ENCODE results near the gene CHN2. TPM values are rescaled to one million over a fixed set of nuclear protein-coding genes. Genes with fewer than 3 reads are reported as not detected.

The CHN2 gene
- total RNA-seq, 2 experiments from 2014 or later: 2.1 to 3.5 TPM

DNA sequence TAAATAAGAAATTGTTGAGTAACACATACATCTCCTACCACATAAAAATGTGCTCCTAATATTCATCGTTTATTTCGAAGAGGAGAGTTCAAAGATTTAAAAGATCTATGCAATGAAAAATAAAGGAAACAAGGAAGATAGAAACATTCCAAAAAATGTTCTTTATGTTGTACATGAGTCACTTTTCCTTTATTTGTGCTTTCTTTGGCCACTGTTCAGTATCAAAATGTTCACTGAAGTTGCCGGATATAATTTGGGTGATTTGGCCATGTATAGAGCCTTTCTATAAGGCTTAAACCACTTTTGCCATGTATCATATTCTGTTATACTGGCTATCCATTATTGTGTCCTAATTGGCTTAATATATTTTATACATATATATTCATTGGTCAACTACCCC is 306.1 kb downstream of the CHN2 start:
- no peaks in the 10 kb centered on the region for H3K9me3 ChIP-seq (ENCODE audit: control insufficient read depth in 1 of 2, insufficient read depth in 1 of 2, low read length in 2 of 2)
- Mint-ChIP-seq H3K27ac (no peak overlapping the region), H3K27me3 (no peaks in the 10 kb centered on the region), H3K4me1 (ENCODE audit: low read depth) (no peaks in the 10 kb centered on the region), H3K4me3 (no peak overlapping the region), H3K36me3 (ENCODE audit: low read depth) (no peaks in the 10 kb centered on the region), H3K9me3 (no peaks in the 10 kb centered on the region)
- ATAC-seq (ENCODE audit: poor library complexity) (no peak), DNase-seq (no peak)
- TF ChIP-seq, protein P1, sequence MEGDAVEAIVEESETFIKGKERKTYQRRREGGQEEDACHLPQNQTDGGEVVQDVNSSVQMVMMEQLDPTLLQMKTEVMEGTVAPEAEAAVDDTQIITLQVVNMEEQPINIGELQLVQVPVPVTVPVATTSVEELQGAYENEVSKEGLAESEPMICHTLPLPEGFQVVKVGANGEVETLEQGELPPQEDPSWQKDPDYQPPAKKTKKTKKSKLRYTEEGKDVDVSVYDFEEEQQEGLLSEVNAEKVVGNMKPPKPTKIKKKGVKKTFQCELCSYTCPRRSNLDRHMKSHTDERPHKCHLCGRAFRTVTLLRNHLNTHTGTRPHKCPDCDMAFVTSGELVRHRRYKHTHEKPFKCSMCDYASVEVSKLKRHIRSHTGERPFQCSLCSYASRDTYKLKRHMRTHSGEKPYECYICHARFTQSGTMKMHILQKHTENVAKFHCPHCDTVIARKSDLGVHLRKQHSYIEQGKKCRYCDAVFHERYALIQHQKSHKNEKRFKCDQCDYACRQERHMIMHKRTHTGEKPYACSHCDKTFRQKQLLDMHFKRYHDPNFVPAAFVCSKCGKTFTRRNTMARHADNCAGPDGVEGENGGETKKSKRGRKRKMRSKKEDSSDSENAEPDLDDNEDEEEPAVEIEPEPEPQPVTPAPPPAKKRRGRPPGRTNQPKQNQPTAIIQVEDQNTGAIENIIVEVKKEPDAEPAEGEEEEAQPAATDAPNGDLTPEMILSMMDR (IDR thresholded peaks at IDR 0.05): no peak
- H3K27ac ChIP-seq (ENCODE audit: low read depth in 1 of 2, low read length in 2 of 2): no peak overlapping the region
- H3K4me3 ChIP-seq (ENCODE audit: low read length): no peak overlapping the region
- no peaks in the 10 kb centered on the region for H3K4me1 ChIP-seq (ENCODE audit: insufficient read depth, low read length)
- ChIA-PET POLR2A (no interaction called here), CTCF (no interaction called here)
- intact Hi-C loops (cut with DNase I, micrococcal nuclease): loop anchor here in 1 of 2 experiments (5.0 kb wide), 1 partner anchor 553 kb away; no protein-coding TSS in a partner anchor
- H3K27me3 ChIP-seq (ENCODE audit: control insufficient read depth in 1 of 2, insufficient read depth in 2 of 2, low read length in 2 of 2): no peaks in the 10 kb centered on the region
- no peaks in the 10 kb centered on the region for H3K36me3 ChIP-seq (ENCODE audit: insufficient read depth, low read length)

DNA sequence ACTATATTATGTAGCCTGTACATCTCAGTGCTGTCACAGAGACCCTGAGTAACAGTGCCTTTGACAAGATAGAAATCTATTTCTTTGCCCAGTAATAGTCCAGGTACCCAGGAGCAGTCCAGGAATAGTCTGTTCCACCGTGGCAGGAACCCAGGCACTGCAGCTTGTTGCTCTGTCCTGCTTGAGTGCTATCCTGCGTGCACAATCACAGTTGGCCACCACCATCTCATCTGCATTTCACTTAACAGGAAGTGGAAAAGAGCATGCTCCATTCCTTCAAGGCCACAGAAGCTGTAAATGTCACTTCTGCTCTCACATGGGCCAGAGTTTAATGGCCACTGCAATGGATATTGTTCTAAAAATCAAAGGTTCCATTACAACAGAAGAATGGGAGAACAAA is 307.6 kb downstream of the CHN2 start:
- Histone ChIP-seq H3K4me3 (ENCODE audit: low read length) (no peak overlapping the region), H3K9me3 (ENCODE audit: control insufficient read depth in 1 of 2, insufficient read depth in 1 of 2, low read length in 2 of 2) (no peaks in the 10 kb centered on the region), H3K36me3 (ENCODE audit: insufficient read depth, low read length) (no peaks in the 10 kb centered on the region), H3K27ac (ENCODE audit: low read depth in 1 of 2, low read length in 2 of 2) (no peak overlapping the region), H3K4me1 (ENCODE audit: insufficient read depth, low read length) (no peaks in the 10 kb centered on the region), H3K27me3 (ENCODE audit: control insufficient read depth in 1 of 2, insufficient read depth in 2 of 2, low read length in 2 of 2) (no peaks in the 10 kb centered on the region)
- intact Hi-C loops (cut with DNase I, micrococcal nuclease): loop anchor here in 1 of 2 experiments (5.0 kb wide), 1 partner anchor 555 kb away; no protein-coding TSS in a partner anchor
- no peak for DNase-seq
- Mint-ChIP-seq H3K4me1 (ENCODE audit: low read depth) (no peaks in the 10 kb centered on the region), H3K27me3 (no peaks in the 10 kb centered on the region), H3K9me3 (no peaks in the 10 kb centered on the region), H3K36me3 (ENCODE audit: low read depth) (no peaks in the 10 kb centered on the region), H3K27ac (no peak overlapping the region), H3K4me3 (no peak overlapping the region)
- CTCF ChIA-PET: no interaction called here
- no peak for ATAC-seq (ENCODE audit: poor library complexity)
- TF ChIP-seq, protein P1 (IDR thresholded peaks at IDR 0.05): no peak
- POLR2A ChIA-PET: interaction anchor here (0.7 kb wide), 1 partner anchor 35 kb away, joined by 5 read pairs; no protein-coding TSS in a partner anchor

DNA sequence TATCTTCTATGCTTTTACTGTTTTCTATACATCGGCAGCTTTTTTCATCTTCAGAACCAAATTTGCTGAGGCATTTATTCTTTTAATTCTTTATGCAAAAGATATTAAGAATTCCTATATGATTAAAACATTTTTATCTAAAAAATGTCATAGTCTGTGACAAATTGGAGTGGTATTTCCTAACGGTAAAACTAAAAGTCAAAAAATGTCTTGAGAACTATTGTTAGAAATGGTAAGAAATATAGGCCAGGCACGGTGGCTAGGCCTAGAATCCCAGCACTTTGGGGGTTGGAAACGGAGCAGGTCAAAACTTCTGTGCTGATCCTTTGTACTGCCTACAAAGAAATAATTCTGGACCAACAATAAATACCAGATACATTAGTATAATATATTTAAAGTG is 311.4 kb downstream of the CHN2 start:
- no peak overlapping the region for H3K4me3 ChIP-seq (ENCODE audit: low read length)
- Mint-ChIP-seq H3K4me3 (no peak overlapping the region), H3K27ac (no peak overlapping the region), H3K4me1 (ENCODE audit: low read depth) (peaks cover 3% of the 10 kb centered on the region), H3K9me3 (no peaks in the 10 kb centered on the region), H3K27me3 (no peaks in the 10 kb centered on the region), H3K36me3 (ENCODE audit: low read depth) (no peaks in the 10 kb centered on the region)
- no peaks in the 10 kb centered on the region for H3K27me3 ChIP-seq (ENCODE audit: control insufficient read depth in 1 of 2, insufficient read depth in 2 of 2, low read length in 2 of 2)
- intact Hi-C loops (cut with DNase I, micrococcal nuclease): no loop called here
- TF ChIP-seq, protein P1 (IDR thresholded peaks at IDR 0.05): no peak
- no peak for DNase-seq
- ATAC-seq (ENCODE audit: poor library complexity): no peak
- ChIA-PET POLR2A (no interaction called here), CTCF (no interaction called here)
- no peaks in the 10 kb centered on the region for H3K36me3 ChIP-seq (ENCODE audit: insufficient read depth, low read length)
- no peaks in the 10 kb centered on the region for H3K4me1 ChIP-seq (ENCODE audit: insufficient read depth, low read length)
- H3K9me3 ChIP-seq (ENCODE audit: control insufficient read depth in 1 of 2, insufficient read depth in 1 of 2, low read length in 2 of 2): no peaks in the 10 kb centered on the region
- no peak overlapping the region for H3K27ac ChIP-seq (ENCODE audit: low read depth in 1 of 2, low read length in 2 of 2)

Data from CD4-positive, alpha-beta T cell (primary cell).